NB4 (cell line): ENCODE measurements around the gene LRRC2.

Source experiments
- POLR2A ChIP-seq: IDR thresholded peaks from 2 replicates; pipeline ENCODE4 v1.6.1; 2011; ENCODE audit warnings: mild to moderate bottlenecking; ENCODE audit not compliant: insufficient read length; ENCODE audit errors: extremely low read depth
- TF ChIP-seq, protein P1 (sequence below): IDR thresholded peaks from one replicate; pipeline ENCODE4 v1.5.1; 2012; ENCODE audit warnings: low read depth, low read length

DNA sequence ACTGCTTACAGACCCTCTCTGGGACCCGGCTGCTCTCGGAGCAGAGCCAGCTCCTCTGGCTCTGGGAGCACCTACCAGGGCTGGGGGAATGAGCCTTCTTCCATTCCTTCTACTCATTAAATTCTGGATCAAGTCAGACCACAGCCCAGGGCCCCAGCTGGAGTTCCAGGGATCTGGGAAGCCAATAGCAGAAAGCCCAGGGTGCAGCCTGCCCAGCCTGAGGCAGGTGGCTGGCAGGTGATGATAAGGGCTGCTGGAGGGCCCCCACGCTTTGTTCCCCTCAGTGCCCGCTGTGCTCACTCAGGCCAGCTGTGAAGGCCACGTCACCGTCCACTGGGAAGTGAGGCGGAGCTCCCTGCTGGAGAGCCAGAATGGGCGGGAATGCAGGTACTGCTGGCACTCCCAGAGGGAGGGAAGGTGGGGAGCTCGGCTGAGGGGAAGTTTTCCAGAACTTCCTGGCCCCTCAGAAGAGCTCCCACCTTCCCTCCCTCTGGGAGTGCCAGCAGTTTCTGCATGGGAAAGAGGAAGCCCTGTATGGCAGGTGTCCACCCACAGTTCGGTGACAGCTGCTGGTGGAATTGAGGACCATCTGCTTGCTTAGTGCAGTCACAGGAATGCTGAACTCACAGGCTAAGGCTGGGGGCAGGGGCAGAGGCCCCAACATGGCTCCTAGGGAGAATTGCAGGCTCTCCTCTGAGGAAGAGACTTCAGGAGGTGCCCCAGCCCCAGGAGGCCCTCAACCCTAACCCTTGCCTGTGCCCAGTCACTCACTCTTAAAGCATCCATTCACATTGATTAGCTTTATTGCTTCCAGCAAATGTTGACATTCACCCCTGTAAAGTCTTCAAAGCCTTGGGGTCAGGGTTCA is 81.0 kb downstream of the LRRC2 start:
- TF ChIP-seq, protein P1, sequence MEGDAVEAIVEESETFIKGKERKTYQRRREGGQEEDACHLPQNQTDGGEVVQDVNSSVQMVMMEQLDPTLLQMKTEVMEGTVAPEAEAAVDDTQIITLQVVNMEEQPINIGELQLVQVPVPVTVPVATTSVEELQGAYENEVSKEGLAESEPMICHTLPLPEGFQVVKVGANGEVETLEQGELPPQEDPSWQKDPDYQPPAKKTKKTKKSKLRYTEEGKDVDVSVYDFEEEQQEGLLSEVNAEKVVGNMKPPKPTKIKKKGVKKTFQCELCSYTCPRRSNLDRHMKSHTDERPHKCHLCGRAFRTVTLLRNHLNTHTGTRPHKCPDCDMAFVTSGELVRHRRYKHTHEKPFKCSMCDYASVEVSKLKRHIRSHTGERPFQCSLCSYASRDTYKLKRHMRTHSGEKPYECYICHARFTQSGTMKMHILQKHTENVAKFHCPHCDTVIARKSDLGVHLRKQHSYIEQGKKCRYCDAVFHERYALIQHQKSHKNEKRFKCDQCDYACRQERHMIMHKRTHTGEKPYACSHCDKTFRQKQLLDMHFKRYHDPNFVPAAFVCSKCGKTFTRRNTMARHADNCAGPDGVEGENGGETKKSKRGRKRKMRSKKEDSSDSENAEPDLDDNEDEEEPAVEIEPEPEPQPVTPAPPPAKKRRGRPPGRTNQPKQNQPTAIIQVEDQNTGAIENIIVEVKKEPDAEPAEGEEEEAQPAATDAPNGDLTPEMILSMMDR: no peak
- TF ChIP-seq POLR2A: no peak
